Vagina (tissue), 2 donors: ENCODE results near the gene RASA3. TPM values are rescaled to one million over a fixed set of nuclear protein-coding genes. Genes with fewer than 3 reads are reported as not detected.

Experiments used
- DNase-seq, 2 donors: peaks; one replicate each; pipeline ENCODE4 v3.0.0-alpha.2; 2017; ENCODE audit errors: extremely low spot score in 2 of 2
- H3K27ac ChIP-seq: fragments of 200-600 bp; sonication (generic); one replicate; pipeline ENCODE4 v1.5.1; 2019
- H3K27me3 ChIP-seq: fragments of 200-600 bp; sonication (generic); one replicate; pipeline ENCODE4 v1.5.1; 2019
- H3K36me3 ChIP-seq, 2 donors: fragments of 200-600 bp; sonication (generic); one replicate each; pipeline ENCODE4 v1.5.1; 2017 to 2019
- H3K4me1 ChIP-seq: fragments of 200-600 bp; sonication (generic); one replicate; pipeline ENCODE4 v1.5.1; 2019
- H3K4me3 ChIP-seq, 2 donors: fragments of 200-600 bp; sonication (generic); 1 replicate in 1 of 2; 2 replicates in 1 of 2; pipeline ENCODE4 v1.5.1; 2016 to 2019
- H3K9me3 ChIP-seq: fragments of 200-600 bp; sonication (generic); one replicate; pipeline ENCODE4 v1.5.1; 2019
- CTCF ChIP-seq, 3 experiments: fragments of 450-650 bp in 2 of 3; fragments of 200-600 bp in 1 of 3; sonication (generic) in 1 of 3; IDR thresholded peaks; one replicate each; pipeline ENCODE4 v1.5.1; 2017 to 2019; ENCODE audit warnings: antibody characterized with exemption in 3 of 3, mild to moderate bottlenecking in 2 of 3, moderate library complexity in 2 of 3
- POLR2A ChIP-seq, 2 donors: fragments of 450-650 bp; IDR thresholded peaks; one replicate each; pipeline ENCODE4 v1.6.1; 2017; ENCODE audit warnings: antibody characterized with exemption in 2 of 2, mild to moderate bottlenecking in 2 of 2, moderate library complexity in 2 of 2
- POLR2AphosphoS5 ChIP-seq, 2 donors: sonication (generic); formaldehyde crosslinking; IDR thresholded peaks; one replicate each; pipeline ENCODE4 v1.9.0; 2017; ENCODE audit warnings: antibody characterized with exemption in 2 of 2, mild to moderate bottlenecking in 2 of 2, low read depth in 1 of 2; ENCODE audit not compliant: insufficient read depth in 1 of 2
- intact Hi-C: fragments of 100-400 bp; cut with DNase I; formaldehyde crosslinking; loops from one replicate; pipeline ENCODE4 v1.15.1; 2023
- total RNA-seq: library from RNA; depleted of rRNA; stranded (reverse); fragments of >200 nt; gene quantifications from one replicate; pipeline ENCODE4 v1.2.3, GENCODE V29; 2016

RASA3 gene
- total RNA-seq, 1 donor from 2014 or later = 19.6 TPM

DNA sequence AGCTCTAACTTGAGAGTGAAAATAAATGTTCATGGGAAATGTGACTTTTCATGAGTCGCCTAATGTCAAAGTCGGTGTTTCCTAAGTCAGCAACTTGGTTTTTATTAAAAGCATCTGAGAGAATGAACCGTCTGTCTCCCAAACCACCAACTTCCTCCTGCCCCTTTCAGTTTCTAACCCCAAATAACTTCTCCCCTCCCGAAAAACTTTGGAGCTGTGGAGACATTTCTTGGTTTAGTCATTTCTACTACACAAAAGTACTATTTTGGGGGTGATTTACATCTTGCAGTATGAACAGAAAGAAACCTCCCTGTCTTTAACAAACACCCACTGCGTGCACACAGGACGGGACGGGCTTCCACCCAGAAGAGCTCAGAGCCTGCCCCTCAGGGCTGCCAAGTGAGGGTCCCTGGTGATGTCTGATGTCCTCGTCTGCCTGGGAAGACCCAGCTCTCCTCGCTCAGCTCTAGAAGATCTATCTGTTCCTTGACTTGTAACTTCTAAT lies 65.0 kb downstream of the RASA3 start:
- Histone ChIP-seq H3K27ac (peak overlapping the region; percentile 97), H3K4me3 (no peak overlapping the region), H3K27me3 (no peaks in the 10 kb centered on the region), H3K36me3 (no peaks in the 10 kb centered on the region), H3K4me1 (peaks cover 68% of the 10 kb centered on the region), H3K9me3 (no peaks in the 10 kb centered on the region)
- DNase-seq = no peak
- intact Hi-C loops = loop anchor here (10.0 kb wide), 1 partner anchor 67 kb away; the partner anchor contains the start of gene RASA3
- TF ChIP-seq CTCF (IDR thresholded peaks at IDR 0.05) (no peak), POLR2AphosphoS5 (IDR thresholded peaks at IDR 0.05; ENCODE audit: insufficient read depth in 1 of 2, low read depth in 1 of 2) (peak in 1 of 2 donors; percentile 18), POLR2A (IDR thresholded peaks at IDR 0.05) (no peak)

- peaks cover 73% of the 10 kb centered on the region for H3K4me1 ChIP-seq
- H3K27me3 ChIP-seq = no peaks in the 10 kb centered on the region
- H3K4me3 ChIP-seq = no peak overlapping the region
- peak overlapping the region; percentile 97 for H3K27ac ChIP-seq
- intact Hi-C loops = loop anchor here (10.0 kb wide), 1 partner anchor 68 kb away; the partner anchor contains the start of gene RASA3
- no peaks in the 10 kb centered on the region for H3K36me3 ChIP-seq
- no peak for TF ChIP-seq CTCF (IDR thresholded peaks at IDR 0.05)
- no peak for TF ChIP-seq POLR2AphosphoS5 (IDR thresholded peaks at IDR 0.05; ENCODE audit: insufficient read depth in 1 of 2, low read depth in 1 of 2)
- TF ChIP-seq POLR2A (IDR thresholded peaks at IDR 0.05) = no peak
- H3K9me3 ChIP-seq = no peaks in the 10 kb centered on the region
- DNase-seq = no peak
Observed at GRCh38 chr13:114066956-114067355, 65.5 kb downstream of the RASA3 start.

GRCh38 chr13:114065926-114066774 lies 66.3 kb downstream of the RASA3 start:
- Histone ChIP-seq H3K4me3 (peak overlapping the region; percentile 36 to 42), H3K4me1 (peaks cover 78% of the 10 kb centered on the region), H3K27ac (peak overlapping the region; percentile 97), H3K36me3 (no peaks in the 10 kb centered on the region), H3K9me3 (no peaks in the 10 kb centered on the region), H3K27me3 (no peaks in the 10 kb centered on the region)
- no peak for DNase-seq
- TF ChIP-seq POLR2AphosphoS5 (IDR thresholded peaks at IDR 0.05; ENCODE audit: insufficient read depth in 1 of 2, low read depth in 1 of 2) = no peak
- no peak for TF ChIP-seq POLR2A (IDR thresholded peaks at IDR 0.05)
- TF ChIP-seq CTCF (IDR thresholded peaks at IDR 0.05) = no peak
- intact Hi-C loops = loop anchor here (10.0 kb wide), 1 partner anchor 69 kb away; the partner anchor contains the start of gene RASA3

DNA sequence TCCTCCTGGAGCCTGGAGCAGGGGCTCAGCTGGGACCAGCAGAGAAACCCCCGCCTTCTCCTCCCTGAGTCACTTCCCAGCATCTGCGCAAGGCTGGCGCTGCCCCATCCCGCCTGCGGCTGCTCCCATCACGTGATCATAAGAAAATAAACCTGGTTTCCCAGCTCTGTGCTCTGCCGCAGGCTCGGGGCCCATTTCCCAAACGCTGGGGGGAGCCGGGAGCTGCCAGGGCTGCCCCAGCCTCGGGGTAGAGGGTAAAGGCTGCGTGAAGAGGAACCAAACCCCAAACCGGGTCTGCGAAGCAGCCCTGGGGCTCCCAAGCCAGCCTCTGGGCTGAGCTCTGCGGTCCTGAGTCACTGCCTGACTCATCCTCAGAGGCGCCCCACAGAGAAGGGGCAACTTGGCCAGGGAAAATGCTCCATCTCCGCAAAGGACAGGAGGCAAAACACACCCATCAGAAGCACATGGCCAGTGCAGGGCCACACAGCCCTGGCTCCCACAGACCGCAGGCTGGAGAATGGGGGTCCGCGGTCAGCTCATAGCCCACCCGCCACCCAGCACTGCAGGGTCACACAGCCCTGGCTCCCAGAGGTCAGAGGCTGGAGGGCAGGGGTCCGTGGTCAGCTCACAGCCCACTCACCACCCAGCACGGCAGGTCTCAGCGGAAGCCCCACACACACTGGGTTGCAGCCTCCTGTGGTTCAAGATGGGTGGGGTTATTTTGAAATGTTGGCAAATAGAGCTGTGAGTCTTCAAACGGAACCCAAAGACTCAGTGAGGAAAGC lies 67.1 kb downstream of the RASA3 start:
- no peaks in the 10 kb centered on the region for H3K9me3 ChIP-seq
- no peaks in the 10 kb centered on the region for H3K27me3 ChIP-seq
- H3K4me1 ChIP-seq = peaks cover 82% of the 10 kb centered on the region
- peak overlapping the region; percentile 97 for H3K27ac ChIP-seq
- peak overlapping the region; percentile 36 to 42 for H3K4me3 ChIP-seq
- intact Hi-C loops = loop anchor here (10.0 kb wide), 1 partner anchor 69 kb away; the partner anchor contains the start of gene RASA3
- H3K36me3 ChIP-seq = no peaks in the 10 kb centered on the region
- TF ChIP-seq POLR2AphosphoS5 (IDR thresholded peaks at IDR 0.05; ENCODE audit: insufficient read depth in 1 of 2, low read depth in 1 of 2) (peak; percentile 90 to 98), CTCF (IDR thresholded peaks at IDR 0.05) (no peak)
- DNase-seq = peak in 1 of 2 donors; percentile 97
